Sigmoid colon (tissue), 7 donors: ENCODE results near the gene EBF4. TPM values are rescaled to one million over a fixed set of nuclear protein-coding genes. Genes with fewer than 3 reads are reported as not detected.

Experiments
- DNase-seq: peaks from one replicate; pipeline ENCODE4 v3.0.0-alpha.2; 2019
- H3K27ac ChIP-seq, 4 donors: fragments of 200-600 bp; sonication (generic); one replicate each; pipeline ENCODE4 v1.5.1; 2016 to 2019; ENCODE audit warnings: mild to moderate bottlenecking in 1 of 4
- H3K27me3 ChIP-seq, 3 donors: fragments of 200-600 bp; sonication (generic); one replicate each; pipeline ENCODE4 v1.5.1; 2019; ENCODE audit warnings: mild to moderate bottlenecking in 1 of 3
- H3K36me3 ChIP-seq, 4 donors: fragments of 200-600 bp; sonication (generic); one replicate each; pipeline ENCODE4 v1.5.1; 2016 to 2019
- H3K4me1 ChIP-seq, 4 donors: fragments of 200-600 bp; sonication (generic); one replicate each; pipeline ENCODE4 v1.5.1; 2017 to 2019
- H3K4me3 ChIP-seq, 4 donors: fragments of 200-600 bp; sonication (generic); one replicate each; pipeline ENCODE4 v1.5.1; 2017 to 2019; ENCODE audit warnings: mild to moderate bottlenecking in 2 of 4, moderate library complexity in 1 of 4
- H3K9me3 ChIP-seq, 4 donors: fragments of 200-600 bp in 3 of 4; sonication (generic) in 3 of 4; one replicate each; pipeline versions ENCODE4 v1.5.1 to v1.6.1; 2013 to 2019
- EP300 ChIP-seq, 4 donors: sonication (generic); formaldehyde crosslinking; IDR thresholded peaks; one replicate each; pipeline ENCODE4 v1.6.1; 2017; ENCODE audit warnings: antibody characterized with exemption in 4 of 4
- POLR2A ChIP-seq, 2 donors: fragments of 450-650 bp; IDR thresholded peaks; one replicate each; pipeline ENCODE4 v1.6.1; 2016; ENCODE audit warnings: antibody characterized with exemption in 2 of 2, mild to moderate bottlenecking in 2 of 2, moderate library complexity in 2 of 2
- POLR2AphosphoS5 ChIP-seq, 4 donors: sonication (generic); formaldehyde crosslinking; IDR thresholded peaks; one replicate each; pipeline ENCODE4 v1.6.1; 2017; ENCODE audit warnings: antibody characterized with exemption in 4 of 4
- WGBS, 2 donors: extraction: QIAGEN DNeasy Blood & Tissue Kit; methylation state at CpG; one replicate each; pipeline ENCODE4 v1.1.7; 2013; 5-methylcytosine and 5-hydroxymethylcytosine counted together
- intact Hi-C: fragments of 100-400 bp; cut with DNase I; formaldehyde crosslinking; loops from one replicate; pipeline ENCODE4 v1.15.1; 2023
- polyA plus RNA-seq, 3 donors: library from polyadenylated mRNA; stranded (reverse); fragments of 200-250 nt; gene quantifications; one replicate each; pipeline ENCODE4 v1.2.3, GENCODE V29; 2013
- total RNA-seq, 4 donors: library from RNA; depleted of rRNA; stranded (reverse); fragments of >200 nt; gene quantifications; one replicate each; pipeline ENCODE4 v1.1.0, GENCODE V29; 2016
- TF ChIP-seq, protein P1 (sequence below), 4 experiments: fragments of 450-650 bp in 3 of 4; fragments of 200-600 bp in 1 of 4; IDR thresholded peaks; one replicate each; pipeline ENCODE4 v1.5.1; 2016 to 2019; ENCODE audit warnings: antibody characterized with exemption in 4 of 4, mild to moderate bottlenecking in 3 of 4, moderate library complexity in 2 of 4
- donor health status: healthy with polysubstance abuse.
- donor health status: Bipolar disorder and iron deficiency.
- donor health status: healthy.

Gene EBF4
- total and polyA plus RNA-seq, 7 donors, result 1.2 to 37.5 (median 14.8) TPM

GRCh38 chr20:2797136-2797983 is 104.8 kb downstream of the EBF4 start:
- TF ChIP-seq POLR2A (IDR thresholded peaks at IDR 0.05) (no peak), EP300 (IDR thresholded peaks at IDR 0.05) (no peak), POLR2AphosphoS5 (IDR thresholded peaks at IDR 0.05) (no peak)
- TF ChIP-seq, protein P1, sequence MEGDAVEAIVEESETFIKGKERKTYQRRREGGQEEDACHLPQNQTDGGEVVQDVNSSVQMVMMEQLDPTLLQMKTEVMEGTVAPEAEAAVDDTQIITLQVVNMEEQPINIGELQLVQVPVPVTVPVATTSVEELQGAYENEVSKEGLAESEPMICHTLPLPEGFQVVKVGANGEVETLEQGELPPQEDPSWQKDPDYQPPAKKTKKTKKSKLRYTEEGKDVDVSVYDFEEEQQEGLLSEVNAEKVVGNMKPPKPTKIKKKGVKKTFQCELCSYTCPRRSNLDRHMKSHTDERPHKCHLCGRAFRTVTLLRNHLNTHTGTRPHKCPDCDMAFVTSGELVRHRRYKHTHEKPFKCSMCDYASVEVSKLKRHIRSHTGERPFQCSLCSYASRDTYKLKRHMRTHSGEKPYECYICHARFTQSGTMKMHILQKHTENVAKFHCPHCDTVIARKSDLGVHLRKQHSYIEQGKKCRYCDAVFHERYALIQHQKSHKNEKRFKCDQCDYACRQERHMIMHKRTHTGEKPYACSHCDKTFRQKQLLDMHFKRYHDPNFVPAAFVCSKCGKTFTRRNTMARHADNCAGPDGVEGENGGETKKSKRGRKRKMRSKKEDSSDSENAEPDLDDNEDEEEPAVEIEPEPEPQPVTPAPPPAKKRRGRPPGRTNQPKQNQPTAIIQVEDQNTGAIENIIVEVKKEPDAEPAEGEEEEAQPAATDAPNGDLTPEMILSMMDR (IDR thresholded peaks at IDR 0.05), result no peak
- 76 to 82% methylated on average over 16 of the region's 16 CpGs for WGBS, 2 donors
- no peak for DNase-seq
- intact Hi-C loops, result no loop called here
- no peak overlapping the region for H3K4me3 ChIP-seq
- peaks cover 0 to 18% (median 12%) of the 10 kb centered on the region in 4 donors for H3K4me1 ChIP-seq
- no peaks in the 10 kb centered on the region for H3K9me3 ChIP-seq
- H3K27me3 ChIP-seq, result peaks cover 22 to 67% (median 43%) of the 10 kb centered on the region in 3 donors
- no peak overlapping the region for H3K27ac ChIP-seq
- no peaks in the 10 kb centered on the region for H3K36me3 ChIP-seq

DNA sequence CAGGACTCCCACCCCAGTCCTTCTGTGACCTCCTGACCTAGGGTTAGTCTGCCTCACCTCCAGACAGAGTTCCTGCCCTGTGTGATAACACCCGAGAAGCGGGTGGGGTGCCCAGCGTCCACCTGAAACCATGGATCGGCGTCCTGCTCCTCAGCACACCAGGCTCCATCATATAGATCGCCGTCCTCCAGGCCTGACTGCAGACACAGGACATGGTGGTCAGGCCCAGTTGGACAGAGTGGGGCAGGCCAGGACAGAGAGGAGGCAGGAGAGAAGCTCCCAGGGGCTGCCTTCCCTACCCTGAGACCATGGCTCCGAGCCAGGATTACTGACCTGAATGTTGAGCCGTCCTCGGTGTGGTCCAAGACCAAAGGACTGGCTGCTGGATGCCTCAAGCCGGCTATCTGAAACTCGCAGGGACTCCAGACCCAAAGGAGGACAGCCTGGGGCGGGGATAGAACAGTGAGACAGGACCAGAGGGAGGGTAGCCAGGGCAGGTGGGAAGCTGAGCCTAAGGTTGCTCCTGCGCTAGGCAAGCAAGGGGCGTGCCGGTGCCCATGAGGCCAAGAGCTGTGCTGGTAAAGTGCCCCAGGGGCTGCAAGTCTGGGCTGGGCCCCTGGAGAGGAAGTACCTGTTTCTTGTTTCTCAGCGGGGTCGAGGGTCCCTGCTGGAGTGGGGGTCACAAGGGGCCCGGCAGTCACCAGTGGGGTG is 105.7 kb downstream of the EBF4 start:
- Histone ChIP-seq H3K9me3 (no peaks in the 10 kb centered on the region), H3K4me1 (peaks cover 0 to 18% (median 12%) of the 10 kb centered on the region in 4 donors), H3K36me3 (no peaks in the 10 kb centered on the region), H3K4me3 (no peak overlapping the region), H3K27me3 (peaks cover 22 to 76% (median 45%) of the 10 kb centered on the region in 3 donors), H3K27ac (no peak overlapping the region)
- 84 to 90% methylated on average over 19 of the region's 19 CpGs for WGBS, 2 donors
- TF ChIP-seq EP300 (IDR thresholded peaks at IDR 0.05) (no peak), POLR2A (IDR thresholded peaks at IDR 0.05) (no peak), POLR2AphosphoS5 (IDR thresholded peaks at IDR 0.05) (no peak)
- TF ChIP-seq, protein P1 (IDR thresholded peaks at IDR 0.05), result no peak
- DNase-seq, result no peak
- intact Hi-C loops, result no loop called here

- Histone ChIP-seq H3K4me1 (peaks cover 0 to 18% (median 12%) of the 10 kb centered on the region in 4 donors), H3K4me3 (no peak overlapping the region), H3K27me3 (peaks cover 22 to 79% (median 48%) of the 10 kb centered on the region in 3 donors), H3K27ac (no peak overlapping the region), H3K36me3 (no peaks in the 10 kb centered on the region), H3K9me3 (no peaks in the 10 kb centered on the region)
- TF ChIP-seq, protein P1 (IDR thresholded peaks at IDR 0.05), result no peak
- TF ChIP-seq POLR2A (IDR thresholded peaks at IDR 0.05), result no peak
- no peak for TF ChIP-seq POLR2AphosphoS5 (IDR thresholded peaks at IDR 0.05)
- no peak for TF ChIP-seq EP300 (IDR thresholded peaks at IDR 0.05)
- intact Hi-C loops, result no loop called here
- no peak for DNase-seq
- WGBS, 2 donors, result 78 to 85% methylated on average over 6 of the region's 6 CpGs
These were observed 106.2 kb downstream of the EBF4 start for GRCh38 chr20:2798814-2799213.

GRCh38 chr20:2799271-2799670 is 106.7 kb downstream of the EBF4 start:
- WGBS, 2 donors, result 42 to 66% methylated on average over 9 of the region's 9 CpGs
- intact Hi-C loops, result no loop called here
- no peak for DNase-seq
- Histone ChIP-seq H3K27me3 (peaks cover 22 to 83% (median 48%) of the 10 kb centered on the region in 3 donors), H3K4me1 (peaks cover 0 to 18% (median 12%) of the 10 kb centered on the region in 4 donors), H3K27ac (no peak overlapping the region), H3K36me3 (no peaks in the 10 kb centered on the region), H3K4me3 (peak overlapping the region in 2 of 4 donors; percentile 29 to 35), H3K9me3 (no peaks in the 10 kb centered on the region)
- no peak for TF ChIP-seq POLR2A (IDR thresholded peaks at IDR 0.05)
- no peak for TF ChIP-seq POLR2AphosphoS5 (IDR thresholded peaks at IDR 0.05)
- TF ChIP-seq, protein P1 (IDR thresholded peaks at IDR 0.05), result no peak
- no peak for TF ChIP-seq EP300 (IDR thresholded peaks at IDR 0.05)
